Chondrocyte (in vitro differentiated cells): ENCODE measurements around the gene TMEM135. TPM values are rescaled to one million over a fixed set of nuclear protein-coding genes. Genes with fewer than 3 reads are reported as not detected.
A peak's percentile ranks its signal among the peaks of the same experiment; 100 is the strongest.

Experiments
- DNase-seq: peaks from one replicate; pipeline ENCODE4 v3.0.0; 2021; ENCODE audit warnings: mixed read lengths, low spot score
- H3K27ac Mint-ChIP-seq: one replicate; pipeline ENCODE4 v1.8.0; 2021; ENCODE audit warnings: mild to moderate bottlenecking, moderate library complexity, mixed read lengths; ENCODE audit not compliant: unreplicated experiment
- H3K27me3 Mint-ChIP-seq: 2 replicates; pipeline ENCODE4 v1.8.0; 2021; ENCODE audit warnings: low read depth, mixed read lengths
- H3K36me3 Mint-ChIP-seq: 2 replicates; pipeline ENCODE4 v1.8.0; 2021; ENCODE audit warnings: low read depth, mixed read lengths
- H3K4me1 Mint-ChIP-seq: 2 replicates; pipeline ENCODE4 v1.8.0; 2021; ENCODE audit warnings: low read depth, mild to moderate bottlenecking, mixed read lengths
- H3K4me3 Mint-ChIP-seq: one replicate; pipeline ENCODE4 v1.8.0; 2021; ENCODE audit warnings: mild to moderate bottlenecking, moderate library complexity, mixed read lengths; ENCODE audit not compliant: unreplicated experiment
- H3K9me3 Mint-ChIP-seq: 2 replicates; pipeline ENCODE4 v1.8.0; 2021; ENCODE audit warnings: low read depth, mixed read lengths
- CTCF ChIP-seq: fragments of 200-600 bp; sonication (generic); IDR thresholded peaks from 2 replicates; pipeline ENCODE4 v1.5.0; 2021; ENCODE audit warnings: antibody characterized with exemption, mild to moderate bottlenecking, moderate library complexity
- total RNA-seq: library from RNA; stranded (reverse); gene quantifications from 3 replicates; pipeline ENCODE4 v1.2.1, GENCODE V29; 2021

TMEM135 gene
- total RNA-seq, 1 donor from 2014 or later: 13.3 TPM

DNA sequence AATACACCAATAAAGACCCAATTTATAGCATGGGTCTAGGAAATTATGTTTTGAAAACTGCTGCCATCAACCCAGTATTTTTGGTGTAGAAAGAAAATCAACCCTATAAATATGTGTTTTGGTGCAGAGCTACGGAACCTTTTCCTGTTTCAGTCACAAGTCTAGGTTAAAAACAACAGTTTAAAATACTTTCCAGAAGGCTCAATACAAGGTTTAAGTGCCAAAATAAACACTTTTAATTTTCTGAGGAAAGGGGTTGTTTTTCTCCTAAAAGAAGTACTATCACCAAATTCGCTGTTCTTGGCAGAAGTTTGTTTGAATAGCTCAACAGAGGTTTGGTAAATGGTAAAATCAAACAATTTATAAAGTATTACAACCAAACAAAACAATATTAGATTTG is 201.3 kb downstream of the TMEM135 start:
- no peak for DNase-seq
- Mint-ChIP-seq H3K27me3 (no peaks in the 10 kb centered on the region), H3K36me3 (no peaks in the 10 kb centered on the region), H3K4me3 (no peak overlapping the region), H3K9me3 (peaks cover 2% of the 10 kb centered on the region), H3K27ac (no peak overlapping the region), H3K4me1 (peaks cover 25% of the 10 kb centered on the region)
- no peak for TF ChIP-seq CTCF

GRCh38 chr11:87239531-87239930 is 201.8 kb downstream of the TMEM135 start:
- Mint-ChIP-seq H3K27me3 (no peaks in the 10 kb centered on the region), H3K36me3 (no peaks in the 10 kb centered on the region), H3K27ac (peak overlapping the region; percentile 41), H3K9me3 (no peaks in the 10 kb centered on the region), H3K4me3 (no peak overlapping the region), H3K4me1 (peaks cover 25% of the 10 kb centered on the region)
- no peak for TF ChIP-seq CTCF
- no peak for DNase-seq

GRCh38 chr11:87251560-87251959 is 213.8 kb downstream of the TMEM135 start:
- Mint-ChIP-seq H3K4me1 (peaks cover 3% of the 10 kb centered on the region), H3K27ac (no peak overlapping the region), H3K27me3 (no peaks in the 10 kb centered on the region), H3K36me3 (peaks cover 2% of the 10 kb centered on the region), H3K9me3 (no peaks in the 10 kb centered on the region), H3K4me3 (no peak overlapping the region)
- TF ChIP-seq CTCF: no peak
- no peak for DNase-seq

GRCh38 chr11:87252869-87253268 is 215.1 kb downstream of the TMEM135 start:
- DNase-seq: no peak
- H3K27ac Mint-ChIP-seq: no peak overlapping the region
- H3K4me3 Mint-ChIP-seq: no peak overlapping the region
- H3K4me1 Mint-ChIP-seq: peaks cover 3% of the 10 kb centered on the region
- no peaks in the 10 kb centered on the region for H3K9me3 Mint-ChIP-seq
- H3K36me3 Mint-ChIP-seq: peaks cover 2% of the 10 kb centered on the region
- H3K27me3 Mint-ChIP-seq: no peaks in the 10 kb centered on the region
- no peak for TF ChIP-seq CTCF

DNA sequence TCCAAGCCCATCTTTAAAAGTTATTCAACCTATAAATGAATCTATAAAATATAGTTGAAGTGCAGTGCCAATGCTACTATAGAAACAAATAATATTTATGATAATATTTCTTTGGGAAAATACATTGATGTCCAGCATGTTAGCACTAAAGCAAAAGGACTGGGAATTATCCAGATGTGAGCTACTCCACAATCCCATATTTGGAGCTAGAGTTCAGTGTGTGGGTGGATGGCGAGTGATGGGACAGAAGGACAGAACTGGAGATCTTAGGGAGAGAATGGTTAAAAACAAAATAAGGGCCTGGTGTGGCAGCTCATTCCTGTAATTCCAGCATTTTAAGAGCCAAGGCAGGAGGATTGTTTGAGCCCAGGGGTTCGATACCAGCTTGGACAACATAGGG is 216.8 kb downstream of the TMEM135 start:
- Mint-ChIP-seq H3K9me3 (no peaks in the 10 kb centered on the region), H3K36me3 (no peaks in the 10 kb centered on the region), H3K27me3 (no peaks in the 10 kb centered on the region), H3K4me1 (peaks cover 6% of the 10 kb centered on the region), H3K27ac (no peak overlapping the region), H3K4me3 (no peak overlapping the region)
- TF ChIP-seq CTCF: no peak
- no peak for DNase-seq
